IMR-90 (cell line): ENCODE results near the gene RERE.

Experiments
- CEBPB ChIP-seq: IDR thresholded peaks from 2 replicates; pipeline ENCODE4 v1.6.1; 2012; ENCODE audit warnings: low read depth, low read length, improper control_type of control experiment
- MXI1 ChIP-seq: IDR thresholded peaks from 2 replicates; pipeline ENCODE4 v1.6.1; 2012; ENCODE audit warnings: low read depth, mild to moderate bottlenecking, low read length, moderate library complexity, borderline replicate concordance
- POLR2A ChIP-seq: IDR thresholded peaks from 2 replicates; pipeline ENCODE4 v1.6.1; 2012; ENCODE audit warnings: mild to moderate bottlenecking, low read depth, low read length
- RCOR1 ChIP-seq: IDR thresholded peaks from 2 replicates; pipeline ENCODE4 v1.6.1; 2012; ENCODE audit warnings: mild to moderate bottlenecking, low read length, improper control_type of control experiment; ENCODE audit not compliant: insufficient replicate concordance
- USF2 ChIP-seq: fragments of 150-350 bp; IDR thresholded peaks from 2 replicates; pipeline ENCODE4 v1.6.1; 2017; ENCODE audit warnings: mild to moderate bottlenecking, antibody characterized with exemption, low read length, low read depth
- TF ChIP-seq, protein P1 (sequence below): conservative IDR thresholded peaks from 2 replicates; pipeline ENCODE4 v1.5.1; 2012; ENCODE audit warnings: mild to moderate bottlenecking, low read depth, low read length, improper control_type of control experiment

DNA sequence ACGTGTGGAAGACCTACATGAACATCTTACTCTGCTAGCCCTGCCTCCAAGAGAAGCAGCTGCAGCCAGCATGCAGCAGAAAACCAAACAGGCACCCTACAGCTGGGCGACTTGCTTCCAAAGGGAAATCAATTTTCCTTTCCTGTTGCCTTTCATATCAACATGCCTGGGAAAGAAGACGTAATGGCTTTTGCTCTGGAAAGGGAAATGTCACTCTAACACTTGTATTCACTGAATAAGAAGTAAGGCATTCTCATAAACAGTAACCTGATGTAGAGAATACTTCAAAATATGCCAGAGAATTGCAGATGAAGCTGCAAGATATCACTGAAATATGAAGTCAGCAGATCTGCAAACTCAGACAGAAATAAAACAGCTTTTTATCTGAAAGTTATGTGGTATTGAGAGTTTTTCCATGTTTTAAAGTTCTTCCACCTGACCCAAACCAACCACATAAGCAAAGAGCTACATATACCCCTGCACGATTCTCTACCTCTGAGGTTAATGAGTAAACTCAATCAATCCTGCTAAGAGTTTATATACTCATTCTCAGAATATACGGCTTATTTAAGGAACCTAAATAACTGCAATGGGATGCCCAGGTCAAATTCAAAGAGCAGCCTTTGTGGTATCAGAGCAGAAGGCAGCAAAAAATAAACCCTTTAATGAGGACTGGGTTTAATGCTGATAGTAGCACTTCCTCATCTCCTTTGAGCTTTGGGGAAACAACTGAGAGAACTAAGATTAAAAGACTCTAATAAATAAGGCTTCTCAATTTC lies 150.9 kb downstream of the RERE start:
- TF ChIP-seq, protein P1, sequence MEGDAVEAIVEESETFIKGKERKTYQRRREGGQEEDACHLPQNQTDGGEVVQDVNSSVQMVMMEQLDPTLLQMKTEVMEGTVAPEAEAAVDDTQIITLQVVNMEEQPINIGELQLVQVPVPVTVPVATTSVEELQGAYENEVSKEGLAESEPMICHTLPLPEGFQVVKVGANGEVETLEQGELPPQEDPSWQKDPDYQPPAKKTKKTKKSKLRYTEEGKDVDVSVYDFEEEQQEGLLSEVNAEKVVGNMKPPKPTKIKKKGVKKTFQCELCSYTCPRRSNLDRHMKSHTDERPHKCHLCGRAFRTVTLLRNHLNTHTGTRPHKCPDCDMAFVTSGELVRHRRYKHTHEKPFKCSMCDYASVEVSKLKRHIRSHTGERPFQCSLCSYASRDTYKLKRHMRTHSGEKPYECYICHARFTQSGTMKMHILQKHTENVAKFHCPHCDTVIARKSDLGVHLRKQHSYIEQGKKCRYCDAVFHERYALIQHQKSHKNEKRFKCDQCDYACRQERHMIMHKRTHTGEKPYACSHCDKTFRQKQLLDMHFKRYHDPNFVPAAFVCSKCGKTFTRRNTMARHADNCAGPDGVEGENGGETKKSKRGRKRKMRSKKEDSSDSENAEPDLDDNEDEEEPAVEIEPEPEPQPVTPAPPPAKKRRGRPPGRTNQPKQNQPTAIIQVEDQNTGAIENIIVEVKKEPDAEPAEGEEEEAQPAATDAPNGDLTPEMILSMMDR = no peak
- TF ChIP-seq POLR2A (no peak), CEBPB (no peak), MXI1 (no peak), USF2 (no peak), RCOR1 (no peak)
